Superior temporal gyrus (tissue), 1 donor: ENCODE results near the gene RCOR1.
"Not testable (repeated sequence)": the region's sequence is repeated elsewhere in the genome, so short reads cannot be mapped to it uniquely, and the experiment has no call there.

ENCODE experiments used
- DNase-seq: peaks from one replicate; pipeline ENCODE4 v3.0.0-alpha.2; 2016; ENCODE audit errors: extremely low spot score

RCOR1 gene

GRCh38 chr14:102593061-102593824 lies 794 bp downstream of the RCOR1 start:
- no peak for DNase-seq

GRCh38 chr14:102593825-102594137 lies 1.3 kb downstream of the RCOR1 start:
- no peak for DNase-seq

GRCh38 chr14:102594514-102595175 lies 2.2 kb downstream of the RCOR1 start:
- peak; percentile 64 for DNase-seq

- no peak for DNase-seq
Measured at GRCh38 chr14:102601378-102601925, 9.0 kb downstream of the RCOR1 start.

GRCh38 chr14:102602421-102603292 lies 10.2 kb downstream of the RCOR1 start:
- no peak for DNase-seq

GRCh38 chr14:102603293-102603907 lies 11.0 kb downstream of the RCOR1 start:
- no peak for DNase-seq

GRCh38 chr14:102604183-102604582 lies 11.7 kb downstream of the RCOR1 start:
- DNase-seq, result no peak

GRCh38 chr14:102605029-102605428 lies 12.6 kb downstream of the RCOR1 start:
- no peak for DNase-seq

- DNase-seq, result no peak
Measured at GRCh38 chr14:102606296-102606695, 13.8 kb downstream of the RCOR1 start.

- DNase-seq, result no peak
Measured at GRCh38 chr14:102608064-102608446, 15.6 kb downstream of the RCOR1 start.

GRCh38 chr14:102610968-102611811 lies 18.7 kb downstream of the RCOR1 start:
- no peak for DNase-seq

GRCh38 chr14:102616318-102616717 lies 23.9 kb downstream of the RCOR1 start:
- DNase-seq, result no peak

- DNase-seq, result no peak
Measured at GRCh38 chr14:102616799-102617198, 24.4 kb downstream of the RCOR1 start.

- DNase-seq, result not testable (repeated sequence)
Measured at GRCh38 chr14:102619012-102619411, 26.6 kb downstream of the RCOR1 start.

- no peak for DNase-seq
Measured at GRCh38 chr14:102620413-102620812, 28.0 kb downstream of the RCOR1 start.

GRCh38 chr14:102622262-102622885 lies 29.9 kb downstream of the RCOR1 start:
- no peak for DNase-seq

- no peak for DNase-seq
Measured at GRCh38 chr14:102624666-102625065, 32.2 kb downstream of the RCOR1 start.

- no peak for DNase-seq
Measured at GRCh38 chr14:102625564-102626296, 33.3 kb downstream of the RCOR1 start.

GRCh38 chr14:102626530-102626929 lies 34.1 kb downstream of the RCOR1 start:
- DNase-seq, result no peak

GRCh38 chr14:102629011-102629444 lies 36.6 kb downstream of the RCOR1 start:
- no peak for DNase-seq
